ENCODE data around the gene CLN6. TPM values are rescaled to one million over a fixed set of nuclear protein-coding genes. Genes with fewer than 3 reads are reported as not detected.
"Not testable (repeated sequence)": the region's sequence is repeated elsewhere in the genome, so short reads cannot be mapped to it uniquely, and the experiment has no call there.

CLN6 gene
- total RNA-seq, 1 experiment from 2014 or later: 76.7 TPM

DNA sequence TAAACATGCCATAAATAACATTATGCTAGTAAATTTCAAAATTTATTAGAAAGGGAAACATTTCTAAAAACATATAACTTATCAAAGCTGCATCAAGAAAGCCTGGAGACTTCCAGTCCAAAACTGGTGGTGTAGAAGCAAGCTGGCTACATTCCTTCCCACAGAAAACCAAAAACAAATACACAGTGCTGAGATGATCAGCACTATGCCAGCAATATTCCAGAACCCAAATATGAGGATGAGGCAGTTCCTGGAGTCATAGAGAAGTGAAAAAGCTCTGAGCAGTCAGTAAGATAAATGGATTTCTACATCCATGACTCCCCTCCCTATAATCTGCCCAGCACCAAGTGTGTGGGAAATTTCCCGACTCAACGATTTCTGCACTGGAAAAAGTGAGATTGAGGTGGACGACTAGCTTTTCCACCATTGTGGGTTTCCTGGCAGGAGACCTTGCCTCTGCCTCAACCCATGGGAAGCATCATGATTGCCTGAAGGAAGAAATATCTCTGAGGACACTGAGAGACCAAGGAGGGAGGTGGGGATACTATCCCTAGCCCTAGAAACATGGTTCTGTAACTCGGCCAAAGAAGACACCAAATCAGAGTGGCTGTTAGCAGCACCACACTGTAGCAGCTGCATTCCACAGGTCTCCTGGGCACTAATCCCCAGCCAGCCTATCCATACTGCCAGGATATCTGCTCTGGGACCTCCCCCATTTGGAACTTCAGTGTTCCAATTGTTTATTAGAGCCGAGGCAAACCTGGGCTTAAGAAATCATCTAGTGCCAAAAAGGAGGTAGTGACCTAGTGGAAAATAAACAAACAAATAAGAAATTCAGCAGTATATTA, 11.8 kb upstream of the CLN6 start:
- CTCF ChIA-PET: no interaction called here
- no peak overlapping the region for H3K4me3 ChIP-seq (ENCODE audit: low read depth, low read length)
- DNase-seq: no peak
- no peaks in the 10 kb centered on the region for H3K36me3 Mint-ChIP-seq (ENCODE audit: insufficient read depth, unreplicated experiment)
- H3K9me3 Mint-ChIP-seq (ENCODE audit: unreplicated experiment): peaks cover 9% of the 10 kb centered on the region
- H3K27me3 Mint-ChIP-seq (ENCODE audit: insufficient read depth, unreplicated experiment): no peaks in the 10 kb centered on the region
- no peak overlapping the region for H3K27ac Mint-ChIP-seq (ENCODE audit: unreplicated experiment)
- H3K4me3 Mint-ChIP-seq (ENCODE audit: unreplicated experiment): no peak overlapping the region
- intact Hi-C loops (cut with micrococcal nuclease; ENCODE audit: unreplicated experiment): no loop called here
- H3K27me3 ChIP-seq (replicated peaks; ENCODE audit: control insufficient read depth, insufficient read depth, low read length): no peaks in the 10 kb centered on the region
- H3K4me1 Mint-ChIP-seq (ENCODE audit: low read depth, unreplicated experiment): no peaks in the 10 kb centered on the region
- BruUV-seq (replicated peaks): no TSS peak
- H3K36me3 ChIP-seq (ENCODE audit: control insufficient read depth, insufficient read depth, low read length): no peaks in the 10 kb centered on the region
- no peaks in the 10 kb centered on the region for H3K4me1 ChIP-seq
- TF ChIP-seq, protein P1, sequence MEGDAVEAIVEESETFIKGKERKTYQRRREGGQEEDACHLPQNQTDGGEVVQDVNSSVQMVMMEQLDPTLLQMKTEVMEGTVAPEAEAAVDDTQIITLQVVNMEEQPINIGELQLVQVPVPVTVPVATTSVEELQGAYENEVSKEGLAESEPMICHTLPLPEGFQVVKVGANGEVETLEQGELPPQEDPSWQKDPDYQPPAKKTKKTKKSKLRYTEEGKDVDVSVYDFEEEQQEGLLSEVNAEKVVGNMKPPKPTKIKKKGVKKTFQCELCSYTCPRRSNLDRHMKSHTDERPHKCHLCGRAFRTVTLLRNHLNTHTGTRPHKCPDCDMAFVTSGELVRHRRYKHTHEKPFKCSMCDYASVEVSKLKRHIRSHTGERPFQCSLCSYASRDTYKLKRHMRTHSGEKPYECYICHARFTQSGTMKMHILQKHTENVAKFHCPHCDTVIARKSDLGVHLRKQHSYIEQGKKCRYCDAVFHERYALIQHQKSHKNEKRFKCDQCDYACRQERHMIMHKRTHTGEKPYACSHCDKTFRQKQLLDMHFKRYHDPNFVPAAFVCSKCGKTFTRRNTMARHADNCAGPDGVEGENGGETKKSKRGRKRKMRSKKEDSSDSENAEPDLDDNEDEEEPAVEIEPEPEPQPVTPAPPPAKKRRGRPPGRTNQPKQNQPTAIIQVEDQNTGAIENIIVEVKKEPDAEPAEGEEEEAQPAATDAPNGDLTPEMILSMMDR (IDR thresholded peaks at IDR 0.05; ENCODE audit: insufficient read depth in 1 of 2, low read depth in 1 of 2, low read length in 1 of 2, severe bottlenecking in 1 of 2, unreplicated experiment in 1 of 2): no peak
- peaks cover 4% of the 10 kb centered on the region; the same call in 1 of the 2 replicates for H3K9me3 ChIP-seq
- POLR2A ChIA-PET: no interaction called here

DNA sequence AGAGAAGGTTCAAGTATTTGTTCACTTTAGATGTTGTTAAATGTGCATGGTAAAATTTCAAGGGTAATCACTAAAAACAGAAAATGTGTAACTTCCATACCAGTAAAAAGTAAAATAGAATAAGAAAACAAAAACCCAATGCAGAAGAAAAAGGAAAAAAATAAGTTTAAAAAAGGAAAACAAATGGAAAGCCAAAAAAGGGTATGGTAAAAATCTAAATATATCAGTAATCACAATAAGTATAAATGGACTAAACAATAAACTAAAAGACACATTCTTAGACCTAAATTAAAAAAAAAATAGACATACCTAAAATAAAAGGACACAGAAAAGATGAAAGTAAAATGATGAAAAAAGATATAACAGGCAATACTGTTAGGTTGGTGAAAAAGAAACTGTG, 9.5 kb upstream of the CLN6 start:
- peaks cover 9% of the 10 kb centered on the region for H3K9me3 Mint-ChIP-seq (ENCODE audit: unreplicated experiment)
- POLR2A ChIA-PET: no interaction called here
- no peaks in the 10 kb centered on the region for H3K36me3 Mint-ChIP-seq (ENCODE audit: insufficient read depth, unreplicated experiment)
- Histone ChIP-seq H3K9me3 (no peaks in the 10 kb centered on the region), H3K36me3 (ENCODE audit: control insufficient read depth, insufficient read depth, low read length) (no peaks in the 10 kb centered on the region), H3K27me3 (replicated peaks; ENCODE audit: control insufficient read depth, insufficient read depth, low read length) (no peaks in the 10 kb centered on the region), H3K4me3 (ENCODE audit: low read depth, low read length) (no peak overlapping the region), H3K4me1 (peaks cover 4% of the 10 kb centered on the region; the same call in 1 of the 2 replicates)
- TF ChIP-seq, protein P1 (IDR thresholded peaks at IDR 0.05; ENCODE audit: insufficient read depth in 1 of 2, low read depth in 1 of 2, low read length in 1 of 2, severe bottlenecking in 1 of 2, unreplicated experiment in 1 of 2): no peak
- H3K4me3 Mint-ChIP-seq (ENCODE audit: unreplicated experiment): no peak overlapping the region
- no peak for DNase-seq
- H3K27ac Mint-ChIP-seq (ENCODE audit: unreplicated experiment): no peak overlapping the region
- no TSS peak for BruUV-seq (replicated peaks)
- intact Hi-C loops (cut with micrococcal nuclease; ENCODE audit: unreplicated experiment): no loop called here
- no peaks in the 10 kb centered on the region for H3K4me1 Mint-ChIP-seq (ENCODE audit: low read depth, unreplicated experiment)
- CTCF ChIA-PET: no interaction called here
- no peaks in the 10 kb centered on the region for H3K27me3 Mint-ChIP-seq (ENCODE audit: insufficient read depth, unreplicated experiment)

DNA sequence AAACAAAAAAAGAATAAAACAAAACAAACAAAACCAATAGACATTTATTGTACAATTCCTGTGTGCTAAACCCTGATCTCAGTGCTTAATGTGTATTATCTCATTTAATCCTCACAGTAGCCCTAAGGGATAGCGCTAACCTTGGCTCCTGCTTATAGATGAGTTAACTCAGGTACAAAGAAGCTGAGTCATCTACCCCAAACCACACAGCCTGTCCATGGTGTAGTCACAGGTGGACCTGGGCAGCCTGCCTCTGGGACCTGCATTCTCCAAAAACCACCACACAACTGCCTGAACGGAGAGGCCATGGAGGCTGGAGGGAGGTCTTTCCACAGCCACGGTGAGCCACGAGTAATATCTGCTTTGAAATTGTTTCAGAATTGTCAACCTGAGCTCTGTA, 5.5 kb upstream of the CLN6 start:
- TF ChIP-seq, protein P1 (IDR thresholded peaks at IDR 0.05; ENCODE audit: insufficient read depth in 1 of 2, low read depth in 1 of 2, low read length in 1 of 2, severe bottlenecking in 1 of 2, unreplicated experiment in 1 of 2): no peak
- Mint-ChIP-seq H3K27me3 (ENCODE audit: insufficient read depth, unreplicated experiment) (no peaks in the 10 kb centered on the region), H3K9me3 (ENCODE audit: unreplicated experiment) (peaks cover 9% of the 10 kb centered on the region), H3K4me3 (ENCODE audit: unreplicated experiment) (no peak overlapping the region), H3K27ac (ENCODE audit: unreplicated experiment) (no peak overlapping the region), H3K36me3 (ENCODE audit: insufficient read depth, unreplicated experiment) (no peaks in the 10 kb centered on the region), H3K4me1 (ENCODE audit: low read depth, unreplicated experiment) (peaks cover 28% of the 10 kb centered on the region)
- Histone ChIP-seq H3K9me3 (no peaks in the 10 kb centered on the region), H3K4me1 (peaks cover 30% of the 10 kb centered on the region), H3K4me3 (ENCODE audit: low read depth, low read length) (no peak overlapping the region), H3K36me3 (ENCODE audit: control insufficient read depth, insufficient read depth, low read length) (no peaks in the 10 kb centered on the region), H3K27me3 (replicated peaks; ENCODE audit: control insufficient read depth, insufficient read depth, low read length) (no peaks in the 10 kb centered on the region)
- ChIA-PET POLR2A (no interaction called here), CTCF (no interaction called here)
- BruUV-seq (replicated peaks): no TSS peak
- DNase-seq: no peak
- intact Hi-C loops (cut with micrococcal nuclease; ENCODE audit: unreplicated experiment): no loop called here

GRCh38 chr15:68234520-68234919, 5.0 kb upstream of the CLN6 start:
- peaks cover 32% of the 10 kb centered on the region for H3K4me1 Mint-ChIP-seq (ENCODE audit: low read depth, unreplicated experiment)

More at GRCh38 chr15:68234520-68234919, 5.0 kb upstream of the CLN6 start:
- POLR2A ChIA-PET; H3K36me3 ChIP-seq (ENCODE audit: control insufficient read depth, insufficient read depth, low read length); H3K27me3 ChIP-seq (replicated peaks; ENCODE audit: control insufficient read depth, insufficient read depth, low read length); DNase-seq; H3K4me3 ChIP-seq (ENCODE audit: low read depth, low read length); H3K36me3 Mint-ChIP-seq (ENCODE audit: insufficient read depth, unreplicated experiment); H3K9me3 ChIP-seq; H3K27me3 Mint-ChIP-seq (ENCODE audit: insufficient read depth, unreplicated experiment); CTCF ChIA-PET; H3K9me3 Mint-ChIP-seq (ENCODE audit: unreplicated experiment); H3K4me3 Mint-ChIP-seq (ENCODE audit: unreplicated experiment); H3K27ac Mint-ChIP-seq (ENCODE audit: unreplicated experiment); intact Hi-C loops (cut with micrococcal nuclease; ENCODE audit: unreplicated experiment); BruUV-seq (replicated peaks): not testable (repeated sequence)
- peaks cover 30% of the 10 kb centered on the region for H3K4me1 ChIP-seq
